Measurements from ENCODE around the gene LRRC23. TPM values are rescaled to one million over a fixed set of nuclear protein-coding genes. Genes with fewer than 3 reads are reported as not detected.

The LRRC23 gene
- 9.5 and 14.1 TPM in 2 replicates for total RNA-seq

GRCh38 chr12:6904280-6905276 lies at the start of gene LRRC23:
Gene LRRC23 (plus strand): TSS chr12:6904822. CDS start chr12:6905634, 812 bp downstream.

GRCh38 chr12:6867413-6868210 lies 37.0 kb upstream of the LRRC23 start, which contains the start of gene TPI1:
Gene TPI1 (plus strand): TSS chr12:6867531. CDS start chr12:6867567, 36 bp downstream.

GRCh38 chr12:6873094-6874014 lies 31.3 kb upstream of the LRRC23 start, which contains the start of gene SPSB2:
Gene SPSB2 (minus strand): TSS chr12:6873303. CDS start chr12:6872901, 402 bp downstream.

DNA sequence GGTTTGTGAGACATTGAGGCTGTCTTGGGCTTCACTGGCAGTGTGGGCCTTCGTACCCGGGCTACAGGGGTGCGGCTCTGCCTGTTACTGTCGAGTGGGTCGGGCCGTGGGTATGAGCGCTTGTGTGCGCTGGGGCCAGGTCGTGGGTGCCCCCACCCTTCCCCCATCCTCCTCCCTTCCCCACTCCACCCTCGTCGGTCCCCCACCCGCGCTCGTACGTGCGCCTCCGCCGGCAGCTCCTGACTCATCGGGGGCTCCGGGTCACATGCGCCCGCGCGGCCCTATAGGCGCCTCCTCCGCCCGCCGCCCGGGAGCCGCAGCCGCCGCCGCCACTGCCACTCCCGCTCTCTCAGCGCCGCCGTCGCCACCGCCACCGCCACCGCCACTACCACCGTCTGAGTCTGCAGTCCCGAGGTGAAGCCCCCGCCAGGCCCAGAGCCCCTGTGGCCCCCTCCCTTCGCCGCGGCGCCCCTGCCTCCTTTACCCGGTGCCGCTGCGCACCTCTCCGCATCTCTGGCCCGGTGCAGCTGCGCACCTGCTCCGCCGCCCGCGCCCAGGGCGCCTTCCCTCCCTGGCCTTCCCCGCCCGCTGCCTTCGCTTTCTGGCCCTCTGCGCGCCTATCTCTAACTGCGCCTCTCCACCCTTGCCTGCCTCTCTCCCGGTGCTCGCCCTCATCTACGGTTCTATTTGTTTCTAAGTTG lies 9.8 kb downstream of the LRRC23 start, which contains the start of gene ENO2:
TSS of gene ENO2 (plus strand) at position 335 of the 701 bp plus-strand sequence. CDS start 1,253 bp downstream, outside the sequence.

GRCh38 chr12:6927379-6928021 lies 22.9 kb downstream of the LRRC23 start, which contains the start of gene ATN1:
Gene ATN1 (plus strand): TSS chr12:6927959. CDS start chr12:6934002, 6,043 bp downstream.

DNA sequence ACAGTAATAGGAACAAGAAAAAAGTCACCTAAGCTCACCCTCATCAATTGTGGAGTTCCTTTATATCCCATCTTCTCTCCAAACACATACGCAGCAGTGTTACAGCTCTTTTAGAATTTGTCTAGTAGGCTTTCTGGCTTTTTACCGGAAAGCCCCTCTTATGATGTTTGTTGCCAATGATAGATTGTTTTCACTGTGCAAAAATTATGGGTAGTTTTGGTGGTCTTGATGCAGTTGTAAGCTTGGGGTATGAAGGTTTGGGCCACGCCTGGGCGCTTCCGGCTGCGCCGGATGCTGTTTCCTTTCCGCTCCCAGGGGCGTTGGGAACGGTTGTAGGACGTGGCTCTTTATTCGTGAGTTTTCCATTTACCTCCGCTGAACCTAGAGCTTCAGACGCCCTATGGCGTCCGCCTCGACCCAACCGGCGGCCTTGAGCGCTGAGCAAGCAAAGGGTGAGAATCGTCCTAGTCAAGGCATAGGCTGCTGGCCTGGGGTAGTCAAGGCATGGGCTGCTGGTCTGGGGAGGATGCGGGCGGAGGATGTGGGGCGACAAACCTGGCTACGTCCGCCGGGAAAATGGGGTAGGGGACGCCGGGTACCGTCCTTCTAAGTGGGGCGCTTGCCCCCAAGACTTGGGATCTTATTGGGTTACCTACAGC lies 39.2 kb downstream of the LRRC23 start, which contains the start of the genes C12orf57 and RNU7-1:
TSS of gene C12orf57 (plus strand) at position 301 of the 659 bp plus-strand sequence. CDS start at position 401, 100 bp downstream.
TSS of gene RNU7-1 (plus strand) at position 95 of the 659 bp plus-strand sequence.

DNA sequence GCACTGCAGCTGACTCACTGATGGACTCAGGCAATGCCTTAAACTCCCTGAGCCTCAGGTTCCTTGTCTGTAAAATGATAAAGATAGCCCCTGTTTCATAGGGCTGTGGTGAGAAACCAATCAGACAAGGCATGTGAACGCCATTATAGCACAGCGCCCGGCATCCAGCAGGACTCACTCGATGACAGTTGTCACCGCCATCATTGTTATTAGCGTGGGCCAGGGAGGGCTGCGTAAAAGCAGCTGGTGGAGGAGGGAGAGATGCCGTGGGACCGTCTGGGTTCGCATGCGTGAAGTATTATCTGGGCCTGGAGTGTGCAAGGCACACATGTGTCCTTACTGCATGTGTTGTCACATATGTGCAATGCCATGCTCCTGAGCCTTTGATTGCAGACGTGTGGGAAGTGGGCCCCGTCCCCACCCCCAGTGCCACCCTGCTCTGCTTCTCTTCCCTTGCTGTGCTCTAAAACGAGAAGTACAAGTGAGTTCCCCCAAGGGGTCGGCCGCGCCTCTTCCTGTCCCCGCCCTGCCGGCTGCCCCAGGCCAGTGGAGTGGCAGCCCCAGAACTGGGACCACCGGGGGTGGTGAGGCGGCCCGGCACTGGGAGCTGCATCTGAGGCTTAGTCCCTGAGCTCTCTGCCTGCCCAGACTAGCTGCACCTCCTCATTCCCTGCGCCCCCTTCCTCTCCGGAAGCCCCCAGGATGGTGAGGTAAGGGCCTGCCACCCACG lies 46.4 kb downstream of the LRRC23 start, which contains the start of gene PTPN6:
TSS of gene PTPN6 (plus strand) at position 546 of the 730 bp plus-strand sequence. CDS start at position 703, 157 bp downstream.

Other genes starting within 250 kb of the LRRC23 start
- 27.2 and 34.4 TPM in 2 replicates for gene ING4, start 241.7 kb upstream of the LRRC23 start, total RNA-seq
- gene ZNF384, start 215.4 kb upstream of the LRRC23 start, total RNA-seq = 6.8 and 10.4 TPM in 2 replicates
- 0.09 TPM in 1 of 2 replicates, not detected in the other for gene PIANP, start 204.0 kb upstream of the LRRC23 start, total RNA-seq
- gene COPS7A, start 180.8 kb upstream of the LRRC23 start, total RNA-seq = 78.9 and 89.7 TPM in 2 replicates
- 106 and 115 TPM in 2 replicates for gene MLF2, start 151.7 kb upstream of the LRRC23 start, total RNA-seq
- gene PTMS, start 138.5 kb upstream of the LRRC23 start, total RNA-seq = 18.7 and 28.0 TPM in 2 replicates
- gene LAG3, start 132.3 kb upstream of the LRRC23 start, total RNA-seq = 0.14 and 0.18 TPM in 2 replicates
- 0.28 and 0.43 TPM in 2 replicates for gene CD4, start 115.3 kb upstream of the LRRC23 start, total RNA-seq
- gene GPR162, start 83.0 kb upstream of the LRRC23 start, total RNA-seq = 2.8 and 3.0 TPM in 2 replicates
- 78.9 and 105 TPM in 2 replicates for gene P3H3, start 76.4 kb upstream of the LRRC23 start, total RNA-seq
- gene GNB3, start 63.9 kb upstream of the LRRC23 start, total RNA-seq = 0.92 and 1.3 TPM in 2 replicates
- gene CDCA3, start 53.5 kb upstream of the LRRC23 start, total RNA-seq = 2.0 and 2.1 TPM in 2 replicates
- 71.1 and 76.5 TPM in 2 replicates for gene USP5, start 52.7 kb upstream of the LRRC23 start, total RNA-seq
- 1,608 and 1,630 TPM in 2 replicates for gene TPI1, start 37.3 kb upstream of the LRRC23 start, total RNA-seq
- 6.5 and 6.7 TPM in 2 replicates for gene SPSB2, start 31.5 kb upstream of the LRRC23 start, total RNA-seq
- gene ENO2, start 9.8 kb downstream of the LRRC23 start, total RNA-seq = 11.7 and 44.1 TPM in 2 replicates
- gene ATN1, start 23.1 kb downstream of the LRRC23 start, total RNA-seq = 5.0 and 7.5 TPM in 2 replicates
- gene RNU7-1, start 39.0 kb downstream of the LRRC23 start, total RNA-seq = not detected in 2 replicates
- 170 and 215 TPM in 2 replicates for gene C12orf57, start 39.2 kb downstream of the LRRC23 start, total RNA-seq
- gene PTPN6, start 46.5 kb downstream of the LRRC23 start, total RNA-seq = under 0.01 and 0.09 TPM in 2 replicates
- 147 and 183 TPM in 2 replicates for gene PHB2, start 65.8 kb downstream of the LRRC23 start, total RNA-seq
- 32.4 and 39.4 TPM in 2 replicates for gene EMG1, start 66.1 kb downstream of the LRRC23 start, total RNA-seq
- gene LPCAT3, start 113.7 kb downstream of the LRRC23 start, total RNA-seq = 13.8 and 17.2 TPM in 2 replicates
- 545 and 658 TPM in 2 replicates for gene C1S, start 155.9 kb downstream of the LRRC23 start, total RNA-seq
- 197 and 242 TPM in 2 replicates for gene C1R, start 187.6 kb downstream of the LRRC23 start, total RNA-seq
- gene C1RL, start 204.4 kb downstream of the LRRC23 start, total RNA-seq = 41.5 and 51.9 TPM in 2 replicates
- not detected in 2 replicates for gene RBP5, start 224.1 kb downstream of the LRRC23 start, total RNA-seq
- 11.5 and 13.7 TPM in 2 replicates for gene CLSTN3, start 225.5 kb downstream of the LRRC23 start, total RNA-seq

Measured in smooth muscle cell of bladder (primary cell).